ENCODE data around the gene ZNF486.
"Not testable (repeated sequence)": the region's sequence is repeated elsewhere in the genome, so short reads cannot be mapped to it uniquely, and the experiment has no call there.

The ZNF486 gene

DNA sequence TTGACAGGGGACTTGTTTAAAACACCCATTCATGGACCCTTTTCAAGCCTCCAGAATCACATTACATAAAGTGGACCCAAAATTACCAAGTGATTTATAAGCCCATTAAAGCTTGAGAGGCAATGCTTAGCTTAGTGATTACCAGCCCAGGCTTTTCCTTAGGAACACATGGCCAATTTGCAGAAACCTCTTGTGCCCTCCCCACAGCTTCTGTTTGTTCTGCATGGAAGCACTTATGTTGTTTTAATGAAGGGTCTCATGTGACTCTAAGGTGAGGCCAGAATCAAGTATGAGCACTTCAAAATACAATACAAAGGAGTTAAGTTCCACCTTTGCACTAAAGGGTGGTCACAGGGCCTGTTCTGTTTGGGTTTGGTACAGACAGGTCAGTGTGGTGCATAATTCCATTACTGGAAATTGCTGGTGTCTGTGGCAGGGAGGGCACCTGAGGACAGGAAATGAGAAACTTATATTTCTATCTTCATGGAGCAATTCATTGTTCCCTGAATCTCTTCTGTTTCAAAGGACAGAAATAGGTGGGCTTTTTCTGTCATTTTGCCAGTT, 15.3 kb downstream of the ZNF486 start:
- TF ChIP-seq MYC (IDR thresholded peaks at IDR 0.05; ENCODE audit: low read depth, low read length) (no peak), POLR2A (IDR thresholded peaks at IDR 0.05; ENCODE audit: extremely low read depth, insufficient read length) (no peak), MAX (IDR thresholded peaks at IDR 0.05; ENCODE audit: low read depth, low read length) (no peak)
- TF ChIP-seq, protein P1, sequence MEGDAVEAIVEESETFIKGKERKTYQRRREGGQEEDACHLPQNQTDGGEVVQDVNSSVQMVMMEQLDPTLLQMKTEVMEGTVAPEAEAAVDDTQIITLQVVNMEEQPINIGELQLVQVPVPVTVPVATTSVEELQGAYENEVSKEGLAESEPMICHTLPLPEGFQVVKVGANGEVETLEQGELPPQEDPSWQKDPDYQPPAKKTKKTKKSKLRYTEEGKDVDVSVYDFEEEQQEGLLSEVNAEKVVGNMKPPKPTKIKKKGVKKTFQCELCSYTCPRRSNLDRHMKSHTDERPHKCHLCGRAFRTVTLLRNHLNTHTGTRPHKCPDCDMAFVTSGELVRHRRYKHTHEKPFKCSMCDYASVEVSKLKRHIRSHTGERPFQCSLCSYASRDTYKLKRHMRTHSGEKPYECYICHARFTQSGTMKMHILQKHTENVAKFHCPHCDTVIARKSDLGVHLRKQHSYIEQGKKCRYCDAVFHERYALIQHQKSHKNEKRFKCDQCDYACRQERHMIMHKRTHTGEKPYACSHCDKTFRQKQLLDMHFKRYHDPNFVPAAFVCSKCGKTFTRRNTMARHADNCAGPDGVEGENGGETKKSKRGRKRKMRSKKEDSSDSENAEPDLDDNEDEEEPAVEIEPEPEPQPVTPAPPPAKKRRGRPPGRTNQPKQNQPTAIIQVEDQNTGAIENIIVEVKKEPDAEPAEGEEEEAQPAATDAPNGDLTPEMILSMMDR (IDR thresholded peaks at IDR 0.05; ENCODE audit: low read depth, low read length), result no peak
- no peak overlapping the region for H3K4me3 ChIP-seq (ENCODE audit: low read depth, low read length)
- DNase-seq (ENCODE audit: low read depth), result no peak

DNA sequence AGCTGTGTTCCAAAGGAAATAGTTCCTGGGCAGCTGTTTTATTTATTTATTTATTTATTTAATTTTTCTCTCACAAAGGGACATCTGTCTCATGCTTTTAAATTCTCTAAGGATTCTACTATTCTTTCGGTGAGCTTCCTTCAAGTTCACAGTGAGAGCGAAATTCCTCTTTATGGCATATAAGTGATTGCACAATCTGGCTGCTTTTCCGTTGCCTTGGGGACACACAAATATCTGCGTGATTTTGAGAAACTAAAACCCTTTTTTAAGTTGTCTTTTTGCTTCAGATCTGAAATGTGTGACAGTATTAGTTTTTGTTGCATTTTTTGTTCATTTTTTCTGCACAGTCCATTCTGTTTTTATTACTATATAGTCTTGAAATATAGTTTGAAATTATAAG, 19.2 kb downstream of the ZNF486 start:
- TF ChIP-seq, protein P1 (IDR thresholded peaks at IDR 0.05; ENCODE audit: low read depth, low read length), result no peak
- TF ChIP-seq POLR2A (IDR thresholded peaks at IDR 0.05; ENCODE audit: extremely low read depth, insufficient read length), result no peak
- TF ChIP-seq MAX (IDR thresholded peaks at IDR 0.05; ENCODE audit: low read depth, low read length), result no peak
- no peak for TF ChIP-seq MYC (IDR thresholded peaks at IDR 0.05; ENCODE audit: low read depth, low read length)
- DNase-seq (ENCODE audit: low read depth), result no peak
- H3K4me3 ChIP-seq (ENCODE audit: low read depth, low read length), result no peak overlapping the region

DNA sequence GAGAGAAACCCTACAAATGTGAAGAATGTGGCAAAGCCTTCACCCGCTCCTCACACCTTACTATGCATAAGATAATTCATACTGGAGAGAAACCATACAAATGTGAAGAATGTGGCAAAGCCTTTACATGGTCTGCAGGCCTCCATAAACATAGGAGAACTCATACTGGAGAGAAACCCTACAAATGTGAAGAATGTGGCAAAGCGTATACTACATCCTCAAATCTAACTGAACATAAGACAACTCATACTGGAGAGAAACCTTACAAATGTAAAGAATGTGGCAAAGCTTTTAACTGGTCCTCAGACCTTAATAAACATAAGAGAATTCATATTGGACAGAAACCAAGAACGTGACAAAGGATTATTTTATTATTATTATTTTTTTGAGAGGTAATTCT, 30.7 kb downstream of the ZNF486 start:
- H3K4me3 ChIP-seq (ENCODE audit: low read depth, low read length), result no peak overlapping the region
- TF ChIP-seq MYC (IDR thresholded peaks at IDR 0.05; ENCODE audit: low read depth, low read length), result no peak
- no peak for TF ChIP-seq POLR2A (IDR thresholded peaks at IDR 0.05; ENCODE audit: extremely low read depth, insufficient read length)
- TF ChIP-seq, protein P1 (IDR thresholded peaks at IDR 0.05; ENCODE audit: low read depth, low read length), result no peak
- TF ChIP-seq MAX (IDR thresholded peaks at IDR 0.05; ENCODE audit: low read depth, low read length), result no peak

DNA sequence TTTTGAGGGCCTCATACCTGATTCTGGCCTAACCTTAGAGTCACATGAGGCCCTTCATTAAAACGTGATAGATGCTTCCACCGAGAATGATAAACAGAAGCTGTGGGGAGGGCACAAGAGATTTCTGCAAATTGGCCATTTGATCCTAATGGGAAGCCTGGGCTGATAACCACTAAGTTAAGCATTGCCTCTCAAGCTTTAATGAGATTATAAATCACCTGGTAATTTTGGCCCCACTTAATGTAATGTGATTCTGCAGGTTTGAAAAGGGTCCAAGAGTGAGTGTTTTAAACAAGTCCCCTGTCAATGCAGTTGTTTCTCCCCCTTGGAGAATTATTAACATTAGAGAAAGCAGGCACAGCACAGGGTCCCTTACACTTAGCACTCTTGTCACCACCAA, 42.0 kb downstream of the ZNF486 start:
- DNase-seq (ENCODE audit: low read depth), result no peak
- H3K4me3 ChIP-seq (ENCODE audit: low read depth, low read length), result no peak overlapping the region
- no peak for TF ChIP-seq MAX (IDR thresholded peaks at IDR 0.05; ENCODE audit: low read depth, low read length)
- no peak for TF ChIP-seq POLR2A (IDR thresholded peaks at IDR 0.05; ENCODE audit: extremely low read depth, insufficient read length)
- TF ChIP-seq MYC (IDR thresholded peaks at IDR 0.05; ENCODE audit: low read depth, low read length), result no peak
- TF ChIP-seq, protein P1 (IDR thresholded peaks at IDR 0.05; ENCODE audit: low read depth, low read length), result no peak

More for the DNA sequence above, 30.7 kb downstream of the ZNF486 start:
- DNase-seq (ENCODE audit: low read depth), result no peak

GRCh38 chr19:20214366-20214765, 47.4 kb downstream of the ZNF486 start:
- DNase-seq (ENCODE audit: low read depth); H3K4me3 ChIP-seq (ENCODE audit: low read depth, low read length): not testable (repeated sequence)

DNA sequence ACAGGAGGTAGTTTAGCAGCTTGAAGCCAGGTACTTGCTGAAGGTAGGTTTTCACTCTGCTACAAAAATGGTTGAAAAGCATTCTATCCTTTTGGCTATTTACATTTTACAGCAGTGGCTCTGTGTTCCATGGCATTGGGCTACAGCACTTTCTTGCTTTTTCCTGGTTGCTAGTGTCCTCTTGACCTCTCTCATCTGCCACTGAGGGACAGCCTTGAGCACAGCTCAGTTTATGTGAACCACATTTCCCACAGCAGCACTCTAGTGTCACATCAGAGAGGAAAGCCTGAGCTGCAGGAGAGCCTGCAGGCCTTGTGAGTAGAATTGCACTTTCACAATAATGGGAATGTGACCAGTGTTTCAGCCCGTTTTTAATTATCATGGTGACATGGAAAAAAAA, 54.6 kb downstream of the ZNF486 start:
- H3K4me3 ChIP-seq (ENCODE audit: low read depth, low read length); DNase-seq (ENCODE audit: low read depth): not testable (repeated sequence)

- no peak for DNase-seq (ENCODE audit: low read depth)
These were observed 66.1 kb downstream of the ZNF486 start for GRCh38 chr19:20233105-20233504.

More at GRCh38 chr19:20233105-20233504, 66.1 kb downstream of the ZNF486 start:
- TF ChIP-seq, protein P1 (IDR thresholded peaks at IDR 0.05; ENCODE audit: low read depth, low read length), result no peak
- no peak for TF ChIP-seq MAX (IDR thresholded peaks at IDR 0.05; ENCODE audit: low read depth, low read length)
- TF ChIP-seq MYC (IDR thresholded peaks at IDR 0.05; ENCODE audit: low read depth, low read length), result no peak
- TF ChIP-seq POLR2A (IDR thresholded peaks at IDR 0.05; ENCODE audit: extremely low read depth, insufficient read length), result no peak
- no peak overlapping the region for H3K4me3 ChIP-seq (ENCODE audit: low read depth, low read length)
